Activated T-cell treated with anti-CD3 and anti-CD28 coated beads, Interleukin-2, amount 50 U/mL, for 72 hours (primary cell): ENCODE results near the gene CAVIN2. TPM values are rescaled to one million over a fixed set of nuclear protein-coding genes. Genes with fewer than 3 reads are reported as not detected.
A peak's percentile ranks its signal among the peaks of the same experiment; 100 is the strongest.

ENCODE experiments used
- ATAC-seq, 2 donors: fragments of 150-1000 bp; cut with Tn5 transposase; replicated peaks in 1 of 2; 2 replicates each; pipeline ENCODE4 v1.10.0; 2021; ENCODE audit warnings: moderate library complexity in 2 of 2, mild to moderate bottlenecking in 1 of 2
- DNase-seq, 2 donors: peaks; one replicate each; pipeline ENCODE4 v3.0.0; 2021 to 2022; ENCODE audit warnings: mixed read lengths in 1 of 2
- H3K27ac Mint-ChIP-seq: one replicate; pipeline ENCODE4 v1.8.0; 2022; ENCODE audit warnings: mild to moderate bottlenecking, moderate library complexity, mixed read lengths
- H3K27me3 Mint-ChIP-seq: one replicate; pipeline ENCODE4 v1.8.0; 2022; ENCODE audit warnings: low read depth, mixed read lengths
- H3K36me3 Mint-ChIP-seq, 2 donors: one replicate each; pipeline ENCODE4 v1.8.0; 2022; ENCODE audit warnings: mixed read lengths in 2 of 2, mild to moderate bottlenecking in 1 of 2; ENCODE audit not compliant: insufficient read depth in 2 of 2
- H3K4me1 Mint-ChIP-seq: one replicate; pipeline ENCODE4 v1.8.0; 2022; ENCODE audit warnings: low read depth, mixed read lengths
- H3K4me3 Mint-ChIP-seq, 2 donors: one replicate each; pipeline ENCODE4 v1.8.0; 2022; ENCODE audit warnings: mild to moderate bottlenecking in 2 of 2, mixed read lengths in 2 of 2, moderate library complexity in 2 of 2
- H3K9me3 Mint-ChIP-seq, 2 donors: one replicate each; pipeline ENCODE4 v1.8.0; 2022; ENCODE audit warnings: mixed read lengths in 2 of 2
- total RNA-seq, 2 donors: library from RNA; stranded (reverse); gene quantifications; one replicate each; pipeline ENCODE4 v1.2.3, GENCODE V29; 2022

CAVIN2 gene
- total RNA-seq, 2 donors from 2014 or later = not detected

DNA sequence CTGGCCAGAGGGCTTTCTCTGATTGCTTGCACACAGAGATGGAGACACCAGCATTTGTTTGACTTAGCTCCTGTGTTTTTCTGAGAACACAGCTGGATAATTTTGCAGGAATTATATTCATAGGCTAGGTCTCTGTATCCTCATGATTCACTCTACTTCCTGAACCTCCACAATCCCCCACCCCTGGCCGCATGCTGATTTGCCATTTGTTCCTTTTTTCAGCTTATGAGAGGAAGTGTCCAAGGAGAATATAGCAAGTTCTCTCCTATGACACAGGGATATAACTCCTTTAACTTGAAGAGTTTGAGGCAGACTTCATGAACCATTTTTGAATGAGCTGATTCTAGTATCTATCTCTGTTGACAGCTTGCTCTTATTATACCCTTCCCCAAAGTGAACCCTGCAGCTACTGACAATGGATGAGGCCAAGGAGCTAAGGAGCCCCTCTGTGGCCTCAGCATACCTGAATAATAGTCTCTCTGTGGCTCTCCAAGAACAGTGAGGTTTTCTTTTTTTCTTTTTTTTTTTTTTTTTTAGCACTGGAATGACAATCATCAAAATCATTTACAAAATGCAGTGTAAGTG is 15.4 kb downstream of the CAVIN2 start:
- Mint-ChIP-seq H3K9me3 (no peaks in the 10 kb centered on the region), H3K4me3 (no peak overlapping the region), H3K27me3 (peaks cover 13% of the 10 kb centered on the region), H3K27ac (no peak overlapping the region), H3K36me3 (no peaks in the 10 kb centered on the region), H3K4me1 (no peaks in the 10 kb centered on the region)
- DNase-seq (no peak), ATAC-seq (no peak)

DNA sequence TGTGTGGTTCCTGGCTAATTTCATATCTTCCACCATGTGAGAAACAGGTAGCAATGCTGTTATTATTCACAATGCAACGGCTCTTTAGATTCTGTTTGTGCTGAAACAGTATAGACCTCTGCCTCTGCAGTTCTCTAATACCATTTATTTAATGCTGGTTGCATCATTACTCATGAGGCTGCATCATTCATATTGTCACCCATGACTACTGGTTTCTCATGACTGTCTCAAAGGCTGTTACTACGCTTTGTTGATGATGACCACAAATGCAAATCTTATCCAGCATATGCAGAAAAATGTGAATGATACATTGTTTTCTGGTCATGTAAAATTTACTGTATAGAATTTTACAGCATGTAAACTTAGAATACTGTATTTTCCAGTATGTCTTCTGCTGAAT is 22.5 kb downstream of the CAVIN2 start:
- DNase-seq (no peak), ATAC-seq (no peak)
- Mint-ChIP-seq H3K27me3 (peaks cover 22% of the 10 kb centered on the region), H3K4me1 (no peaks in the 10 kb centered on the region), H3K36me3 (no peaks in the 10 kb centered on the region), H3K27ac (no peak overlapping the region), H3K9me3 (no peaks in the 10 kb centered on the region), H3K4me3 (no peak overlapping the region)

- H3K27ac Mint-ChIP-seq = no peak overlapping the region
- peaks cover 38% of the 10 kb centered on the region for H3K27me3 Mint-ChIP-seq
- DNase-seq (no peak), ATAC-seq (no peak)
- H3K4me3 Mint-ChIP-seq = no peak overlapping the region
- H3K36me3 Mint-ChIP-seq = no peaks in the 10 kb centered on the region
- H3K9me3 Mint-ChIP-seq = no peaks in the 10 kb centered on the region
- H3K4me1 Mint-ChIP-seq = no peaks in the 10 kb centered on the region
Measured at GRCh38 chr2:191821078-191821477, 25.8 kb downstream of the CAVIN2 start.

GRCh38 chr2:191818725-191819350 is 28.1 kb downstream of the CAVIN2 start:
- H3K4me3 Mint-ChIP-seq = no peak overlapping the region
- peaks cover 38% of the 10 kb centered on the region for H3K27me3 Mint-ChIP-seq
- no peaks in the 10 kb centered on the region for H3K4me1 Mint-ChIP-seq
- ATAC-seq (no peak), DNase-seq (no peak)
- no peak overlapping the region for H3K27ac Mint-ChIP-seq
- H3K9me3 Mint-ChIP-seq = no peaks in the 10 kb centered on the region
- H3K36me3 Mint-ChIP-seq = no peaks in the 10 kb centered on the region

- Mint-ChIP-seq H3K27me3 (peaks cover 38% of the 10 kb centered on the region), H3K4me3 (no peak overlapping the region)
Measured at GRCh38 chr2:191818133-191818532, 28.8 kb downstream of the CAVIN2 start.

DNA sequence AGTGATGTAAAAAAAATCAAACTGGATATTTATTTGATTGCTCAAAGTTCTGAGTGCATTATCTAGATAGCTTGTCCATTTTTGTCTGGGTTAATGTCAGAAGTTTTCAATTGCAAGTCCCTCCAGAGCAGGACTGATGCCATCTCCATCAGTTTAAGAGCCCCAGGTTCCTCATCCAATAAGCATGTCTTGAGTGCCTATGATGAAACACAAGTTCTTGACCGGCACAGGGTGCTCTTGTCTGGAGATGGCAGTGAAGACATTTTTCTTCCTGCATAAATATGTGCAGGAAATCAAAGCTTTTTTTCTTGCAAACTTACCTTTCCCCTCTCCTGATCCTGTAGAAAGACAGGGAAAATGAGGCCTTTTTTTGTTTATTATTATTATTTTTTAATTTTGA is 31.9 kb downstream of the CAVIN2 start:
- ATAC-seq (no peak), DNase-seq (no peak)
- Mint-ChIP-seq H3K4me1 (no peaks in the 10 kb centered on the region), H3K4me3 (no peak overlapping the region), H3K27me3 (peaks cover 20% of the 10 kb centered on the region), H3K27ac (no peak overlapping the region), H3K36me3 (no peaks in the 10 kb centered on the region), H3K9me3 (no peaks in the 10 kb centered on the region)

More at GRCh38 chr2:191818133-191818532, 28.8 kb downstream of the CAVIN2 start:
- no peaks in the 10 kb centered on the region for H3K9me3 Mint-ChIP-seq
- no peaks in the 10 kb centered on the region for H3K36me3 Mint-ChIP-seq
- ATAC-seq (no peak), DNase-seq (no peak)
- H3K4me1 Mint-ChIP-seq = no peaks in the 10 kb centered on the region
- H3K27ac Mint-ChIP-seq = no peak overlapping the region

DNA sequence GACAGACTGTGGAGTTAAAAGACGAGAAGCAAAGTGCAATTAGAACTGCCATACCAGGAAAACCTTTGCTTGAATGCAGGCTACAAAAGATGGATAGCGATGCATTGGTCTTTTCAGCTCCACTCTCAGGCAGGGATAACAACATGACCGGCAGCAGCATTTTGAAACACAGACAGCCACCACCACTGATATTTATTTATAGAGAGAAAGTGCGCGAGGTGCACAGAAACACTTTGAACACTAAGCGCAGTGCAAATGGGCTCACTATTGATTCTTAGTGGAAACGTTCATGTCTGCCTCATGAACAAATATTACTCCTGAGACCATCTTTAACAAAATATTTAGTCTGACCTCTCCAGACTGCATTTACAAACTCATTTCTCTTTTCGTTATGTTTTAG is 32.9 kb downstream of the CAVIN2 start:
- DNase-seq (no peak), ATAC-seq (no peak)
- Mint-ChIP-seq H3K9me3 (no peaks in the 10 kb centered on the region), H3K4me1 (no peaks in the 10 kb centered on the region), H3K4me3 (no peak overlapping the region), H3K27ac (no peak overlapping the region), H3K27me3 (peaks cover 15% of the 10 kb centered on the region), H3K36me3 (no peaks in the 10 kb centered on the region)

- no peaks in the 10 kb centered on the region for H3K36me3 Mint-ChIP-seq
- DNase-seq (peak; percentile 32 to 36), ATAC-seq (peak in 1 of 2 donors; percentile 53)
- no peaks in the 10 kb centered on the region for H3K9me3 Mint-ChIP-seq
- H3K27ac Mint-ChIP-seq = no peak overlapping the region
- H3K4me3 Mint-ChIP-seq = no peak overlapping the region
- no peaks in the 10 kb centered on the region for H3K27me3 Mint-ChIP-seq
- H3K4me1 Mint-ChIP-seq = no peaks in the 10 kb centered on the region
Measured at GRCh38 chr2:191811807-191812602, 34.9 kb downstream of the CAVIN2 start.

GRCh38 chr2:191806396-191806795 is 40.5 kb downstream of the CAVIN2 start:
- Mint-ChIP-seq H3K27ac (no peak overlapping the region), H3K4me3 (no peak overlapping the region), H3K27me3 (peaks cover 7% of the 10 kb centered on the region), H3K9me3 (no peaks in the 10 kb centered on the region), H3K36me3 (no peaks in the 10 kb centered on the region), H3K4me1 (peaks cover 7% of the 10 kb centered on the region)
- ATAC-seq (no peak), DNase-seq (no peak)

DNA sequence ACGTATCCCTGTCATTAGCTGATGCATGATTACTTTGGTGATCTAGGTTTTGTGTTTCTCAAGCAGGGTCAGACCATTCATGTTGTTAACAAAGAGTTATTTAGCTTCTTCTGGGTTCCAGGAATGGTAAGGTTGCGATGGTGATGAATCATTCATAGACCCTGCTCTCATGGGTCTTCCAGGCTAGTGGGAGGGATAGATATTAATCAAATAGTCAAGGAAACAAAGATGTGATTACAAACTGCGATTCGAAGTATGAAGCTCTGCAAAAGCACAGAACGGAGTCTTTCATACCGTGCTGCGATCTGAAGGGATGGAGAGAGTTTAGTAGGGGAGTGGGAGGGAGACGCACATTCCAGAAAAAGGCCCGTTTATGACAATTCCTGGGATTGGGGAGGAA is 42.1 kb downstream of the CAVIN2 start:
- Mint-ChIP-seq H3K4me3 (no peak overlapping the region), H3K27me3 (peaks cover 7% of the 10 kb centered on the region), H3K9me3 (no peaks in the 10 kb centered on the region), H3K36me3 (no peaks in the 10 kb centered on the region), H3K4me1 (peaks cover 7% of the 10 kb centered on the region), H3K27ac (no peak overlapping the region)
- DNase-seq (no peak), ATAC-seq (no peak)

DNA sequence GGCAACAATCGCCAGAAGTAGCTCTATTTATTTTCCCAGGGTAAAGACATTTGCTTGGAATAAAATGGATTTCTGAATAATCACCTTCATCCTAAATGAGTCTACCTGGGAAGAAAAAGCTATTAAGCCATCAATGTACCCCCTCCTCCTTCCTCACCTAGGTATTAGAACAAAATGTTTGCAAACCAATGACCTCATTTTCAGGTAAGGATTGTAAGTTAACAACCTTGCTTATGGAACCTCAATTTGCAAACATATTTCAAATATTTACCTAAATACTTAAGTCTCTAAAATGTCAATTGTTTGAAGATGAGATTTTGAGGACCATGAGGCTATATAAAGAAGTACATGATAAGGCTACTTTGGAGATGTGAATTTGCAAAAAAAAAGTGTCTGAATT is 43.9 kb downstream of the CAVIN2 start:
- DNase-seq (no peak), ATAC-seq (no peak)
- peaks cover 7% of the 10 kb centered on the region for H3K4me1 Mint-ChIP-seq
- H3K4me3 Mint-ChIP-seq = no peak overlapping the region
- no peak overlapping the region for H3K27ac Mint-ChIP-seq
- no peaks in the 10 kb centered on the region for H3K9me3 Mint-ChIP-seq
- H3K36me3 Mint-ChIP-seq = no peaks in the 10 kb centered on the region
- peaks cover 7% of the 10 kb centered on the region for H3K27me3 Mint-ChIP-seq

GRCh38 chr2:191802180-191802579 is 44.7 kb downstream of the CAVIN2 start:
- Mint-ChIP-seq H3K9me3 (no peaks in the 10 kb centered on the region), H3K27me3 (peaks cover 7% of the 10 kb centered on the region), H3K4me3 (no peak overlapping the region), H3K4me1 (peaks cover 7% of the 10 kb centered on the region), H3K36me3 (no peaks in the 10 kb centered on the region), H3K27ac (no peak overlapping the region)
- ATAC-seq = no peak
- DNase-seq = no peak

- H3K4me1 Mint-ChIP-seq = no peaks in the 10 kb centered on the region
- no peak overlapping the region for H3K4me3 Mint-ChIP-seq
- H3K36me3 Mint-ChIP-seq = no peaks in the 10 kb centered on the region
Measured at GRCh38 chr2:191800874-191801273, 46.0 kb downstream of the CAVIN2 start.

More at GRCh38 chr2:191800874-191801273, 46.0 kb downstream of the CAVIN2 start:
- H3K27ac Mint-ChIP-seq = no peak overlapping the region
- H3K9me3 Mint-ChIP-seq = no peaks in the 10 kb centered on the region
- no peaks in the 10 kb centered on the region for H3K27me3 Mint-ChIP-seq
- ATAC-seq (no peak), DNase-seq (no peak)
